GM21447 (cell line): ENCODE measurements around the gene SNX15.

Experiments used
- ATAC-seq: cut with Tn5 transposase; IDR thresholded peaks from one replicate; pipeline ENCODE4 v1.9.1; 2021; ENCODE audit not compliant: unreplicated experiment

SNX15 gene

DNA sequence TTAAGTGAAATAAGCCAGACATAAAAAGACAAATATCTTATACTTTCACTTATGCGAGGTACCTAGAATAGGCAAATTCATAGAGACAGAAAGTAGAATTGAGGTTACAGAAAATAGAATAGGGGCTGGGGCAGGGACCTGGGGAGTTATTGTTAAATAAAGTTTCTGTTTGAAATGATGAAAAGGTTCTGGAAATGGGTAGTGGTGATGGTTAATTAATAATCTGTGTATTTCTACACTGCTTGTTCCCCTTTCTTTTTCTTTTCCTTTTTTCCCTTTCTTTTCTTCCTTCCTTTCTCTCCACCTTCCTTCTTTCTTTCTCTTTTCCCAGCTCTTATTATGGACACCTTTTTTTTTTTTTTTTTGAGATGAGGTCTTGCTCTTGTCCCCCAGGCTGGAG, 28.3 kb downstream of the SNX15 start:
- ATAC-seq, result no peak

DNA sequence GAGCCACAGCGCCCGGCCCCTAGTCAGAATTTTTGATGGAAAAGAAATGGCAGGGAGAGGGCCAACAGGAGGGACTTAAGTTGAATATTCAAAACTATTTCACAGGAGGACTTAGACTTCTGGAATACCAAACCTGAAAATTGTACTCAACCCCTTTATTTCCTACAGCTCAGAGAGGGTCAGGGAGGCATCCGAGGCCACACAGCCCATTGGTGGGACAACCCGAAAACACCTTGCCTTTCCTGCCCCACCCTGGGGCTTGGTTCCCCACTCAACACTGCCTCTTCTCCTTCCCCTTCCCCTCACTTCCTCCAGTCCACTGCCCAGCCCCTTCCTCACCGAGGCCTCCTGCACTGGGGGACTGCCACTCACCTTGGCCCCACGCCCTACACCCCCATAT, 29.8 kb downstream of the SNX15 start:
- no peak for ATAC-seq

DNA sequence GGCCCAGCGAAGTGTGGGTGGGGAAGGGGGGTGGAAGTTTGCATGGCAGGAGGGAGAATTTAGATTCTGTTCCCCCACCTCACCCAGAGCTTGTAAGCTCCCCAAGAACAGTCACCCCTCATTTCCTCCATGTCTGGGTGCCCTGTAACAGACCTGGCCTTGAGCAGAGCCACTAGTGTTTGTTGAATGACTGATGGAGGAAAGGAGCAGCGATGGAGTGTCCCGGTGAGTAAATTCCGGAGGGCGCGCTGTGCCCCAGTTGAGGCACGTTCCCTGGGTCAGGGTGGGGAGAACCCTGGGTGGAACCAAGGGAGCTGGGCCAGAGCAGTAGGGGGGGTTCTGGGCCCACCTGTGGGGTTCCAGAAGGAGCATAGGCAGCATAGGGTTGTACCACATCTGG, 30.3 kb downstream of the SNX15 start:
- no peak for ATAC-seq

GRCh38 chr11:65058012-65058411, 30.8 kb downstream of the SNX15 start:
- no peak for ATAC-seq

GRCh38 chr11:65058419-65059054, 31.3 kb downstream of the SNX15 start, which contains the start of gene NAALADL1:
Gene NAALADL1, minus strand, starts transcription at chr11:65058553. Its CDS starts 32 bp downstream, at chr11:65058521.
- no peak for ATAC-seq

DNA sequence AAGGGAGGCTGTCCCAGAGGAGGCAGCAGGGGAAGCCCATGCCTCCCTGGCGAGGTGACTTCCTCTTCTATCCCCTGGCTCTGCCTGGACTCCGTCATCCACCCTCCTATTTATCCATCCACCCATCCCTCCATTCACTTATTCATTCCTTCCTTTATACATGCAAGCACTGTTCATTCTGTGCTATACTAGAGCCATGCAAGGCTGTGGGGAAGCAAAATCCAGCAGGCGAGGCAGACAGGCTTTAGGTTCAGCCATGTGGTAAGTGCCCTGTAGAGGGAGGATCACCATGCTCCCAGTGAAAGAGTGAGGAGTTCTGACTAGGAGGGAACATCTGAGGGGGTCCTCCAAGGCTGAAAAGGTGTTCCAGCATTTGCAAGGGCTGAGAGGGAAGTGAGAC, 32.3 kb downstream of the SNX15 start:
- no peak for ATAC-seq

- no peak for ATAC-seq
Observed at GRCh38 chr11:65059959-65060824, 33.0 kb downstream of the SNX15 start.

GRCh38 chr11:65060913-65061408, 33.7 kb downstream of the SNX15 start:
- no peak for ATAC-seq

DNA sequence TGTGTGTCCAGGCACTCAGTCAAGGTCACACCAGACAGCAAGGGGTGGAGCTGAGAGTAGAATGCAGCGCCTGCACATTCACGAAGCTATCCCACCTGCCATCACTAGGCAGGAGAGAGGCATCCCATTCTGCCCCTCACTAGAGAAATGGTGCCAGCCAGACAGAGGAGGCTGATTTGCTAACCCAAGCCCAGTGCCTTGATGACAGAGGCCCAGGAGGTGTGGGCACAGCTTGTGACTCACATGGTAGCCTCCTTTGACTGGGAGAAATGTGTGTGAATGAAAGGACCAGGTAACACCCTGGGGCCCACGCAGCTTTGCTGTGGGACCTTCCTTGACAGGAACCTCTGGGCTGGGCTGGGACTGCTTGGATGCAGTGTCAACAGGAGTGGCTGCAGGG, 36.3 kb downstream of the SNX15 start:
- no peak for ATAC-seq

GRCh38 chr11:65064847-65065240, 37.6 kb downstream of the SNX15 start:
- no peak for ATAC-seq

DNA sequence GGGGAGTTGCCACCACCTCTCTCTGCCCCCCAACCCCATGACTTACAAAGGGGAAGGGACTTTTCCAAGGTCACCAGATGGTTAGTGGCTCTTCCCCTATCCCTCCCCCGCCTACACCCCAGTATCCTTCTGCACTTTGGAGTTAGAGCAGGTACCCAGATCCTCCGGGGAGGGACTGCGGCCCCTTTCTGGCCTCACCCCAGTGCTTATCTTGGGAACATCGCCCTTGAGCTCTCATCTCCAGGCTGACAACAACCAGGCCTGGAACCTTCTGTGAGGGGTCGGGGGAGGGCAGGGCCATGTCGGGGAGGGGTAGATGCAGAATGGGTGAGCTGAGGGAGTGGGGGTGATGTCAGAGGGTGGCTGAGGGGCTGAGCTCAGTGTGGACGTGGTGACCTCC, 38.6 kb downstream of the SNX15 start:
- ATAC-seq, result no peak

- ATAC-seq, result no peak
Observed at GRCh38 chr11:65066315-65066714, 39.1 kb downstream of the SNX15 start.

DNA sequence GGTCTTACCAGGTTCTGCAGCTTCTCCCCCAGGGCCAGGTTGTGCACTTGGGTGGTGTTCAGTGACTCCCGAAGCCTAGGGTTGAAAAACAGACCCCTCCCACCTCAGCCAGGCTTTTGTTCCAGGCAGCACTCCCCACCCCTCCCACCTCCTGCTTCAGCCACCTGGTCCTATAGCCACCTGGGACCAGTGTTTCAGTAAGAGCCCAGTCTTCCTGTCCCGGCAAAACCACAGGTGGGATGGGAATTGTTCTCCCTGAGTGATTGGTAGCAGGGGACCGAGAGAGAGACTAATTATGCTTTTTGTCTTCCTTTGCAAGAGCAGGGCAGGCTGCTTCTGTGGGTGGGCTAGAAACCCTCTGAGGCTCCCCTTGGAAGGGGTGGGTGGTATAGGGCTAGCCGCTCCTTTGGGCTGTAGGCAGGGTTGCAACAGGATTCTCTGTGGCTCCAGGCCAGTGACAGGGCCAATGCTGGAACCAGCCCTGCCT, 39.6 kb downstream of the SNX15 start:
- ATAC-seq, result no peak

- no peak for ATAC-seq
Observed at GRCh38 chr11:65067446-65067845, 40.2 kb downstream of the SNX15 start.

DNA sequence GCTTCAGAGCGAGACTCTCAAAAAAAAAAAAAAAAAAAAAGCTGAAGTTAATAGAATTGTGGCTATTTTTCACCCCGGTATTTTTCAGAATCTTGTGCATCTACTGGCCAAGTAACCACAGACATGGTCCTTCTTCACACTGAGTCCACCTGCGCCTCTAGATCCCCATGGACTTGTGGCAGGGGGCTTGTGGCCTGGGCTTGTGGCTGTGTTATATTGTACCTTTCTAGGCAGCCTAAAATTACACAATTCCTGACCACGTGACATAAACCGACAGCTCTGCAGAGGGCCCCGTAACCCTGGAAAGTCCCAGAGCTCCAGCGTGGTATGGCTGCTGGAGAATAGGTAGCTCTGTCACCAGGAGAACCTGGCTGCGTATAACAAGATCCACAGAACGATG, 42.0 kb downstream of the SNX15 start:
- no peak for ATAC-seq

DNA sequence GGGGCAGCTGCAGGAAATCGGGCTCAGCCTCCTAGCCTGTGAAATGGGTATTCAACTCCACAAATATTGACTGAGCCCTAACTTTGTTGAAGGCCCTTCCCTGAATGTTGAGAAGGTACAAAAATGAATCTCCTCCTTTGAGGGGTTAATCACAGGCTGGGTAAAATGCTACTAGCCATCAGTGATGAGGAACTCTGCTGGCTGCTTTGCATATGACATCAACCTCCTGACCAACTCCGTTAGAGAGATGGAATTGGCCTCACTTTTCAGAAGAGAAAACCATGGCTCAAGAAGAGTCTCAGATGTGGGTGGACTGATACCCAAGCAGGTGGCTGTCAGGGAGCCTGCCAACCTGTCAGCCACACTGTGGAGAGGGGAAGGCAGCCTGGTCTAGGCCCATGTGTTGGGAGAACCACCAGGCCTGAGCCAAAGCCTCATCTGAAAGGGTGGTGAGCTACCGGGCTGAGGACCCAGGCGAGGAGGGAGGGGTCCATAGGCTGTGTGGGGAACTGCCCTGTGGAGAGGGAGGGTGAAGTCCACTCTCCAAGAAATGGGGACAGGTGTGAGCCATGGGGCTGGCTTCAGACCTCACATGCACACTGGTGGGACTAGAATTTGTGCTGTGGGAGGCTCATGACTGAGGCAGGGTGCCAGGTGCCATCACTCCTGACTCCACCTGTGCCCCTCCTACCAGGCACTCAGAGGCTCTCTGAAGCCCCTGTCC, 44.8 kb downstream of the SNX15 start:
- no peak for ATAC-seq

DNA sequence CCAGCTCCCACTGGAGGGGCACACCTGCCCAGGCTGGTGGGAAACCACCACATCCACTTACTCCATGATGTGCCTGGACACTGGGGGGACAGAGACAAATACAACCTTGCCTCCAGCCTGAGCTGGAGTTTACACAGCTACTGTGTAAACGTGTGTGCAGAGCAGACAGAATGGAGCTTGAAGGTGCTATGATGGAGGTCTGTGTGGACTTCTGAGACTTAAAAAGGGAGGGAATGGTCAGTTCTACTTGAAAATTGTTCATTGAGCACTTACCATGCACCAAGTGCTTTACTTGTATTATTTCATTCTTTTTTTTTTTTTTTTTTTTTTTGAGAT, 45.4 kb downstream of the SNX15 start:
- ATAC-seq, result no peak

DNA sequence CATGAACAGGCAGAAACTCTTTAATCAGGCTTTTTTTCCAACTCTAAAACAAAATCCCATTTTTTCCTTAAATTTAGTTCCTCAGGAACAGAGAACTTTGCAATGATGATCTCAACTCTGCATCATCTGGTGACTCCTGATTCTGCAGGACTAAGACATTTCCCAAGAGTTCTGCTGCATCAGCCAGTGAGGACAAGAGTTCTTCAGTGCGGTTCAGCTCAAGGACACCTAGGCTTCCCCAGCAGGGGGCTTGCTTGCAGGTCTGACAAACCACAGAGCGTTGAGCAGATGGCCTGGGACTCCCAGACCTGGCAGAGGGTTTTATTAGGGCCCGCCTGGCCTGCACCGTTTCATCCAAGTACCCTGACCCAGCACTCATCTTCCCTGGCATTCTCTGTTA, 50.2 kb downstream of the SNX15 start:
- ATAC-seq, result no peak

GRCh38 chr11:65078151-65078550, 50.9 kb downstream of the SNX15 start:
- ATAC-seq, result no peak

GRCh38 chr11:65078786-65079342, 51.6 kb downstream of the SNX15 start:
- ATAC-seq, result no peak

DNA sequence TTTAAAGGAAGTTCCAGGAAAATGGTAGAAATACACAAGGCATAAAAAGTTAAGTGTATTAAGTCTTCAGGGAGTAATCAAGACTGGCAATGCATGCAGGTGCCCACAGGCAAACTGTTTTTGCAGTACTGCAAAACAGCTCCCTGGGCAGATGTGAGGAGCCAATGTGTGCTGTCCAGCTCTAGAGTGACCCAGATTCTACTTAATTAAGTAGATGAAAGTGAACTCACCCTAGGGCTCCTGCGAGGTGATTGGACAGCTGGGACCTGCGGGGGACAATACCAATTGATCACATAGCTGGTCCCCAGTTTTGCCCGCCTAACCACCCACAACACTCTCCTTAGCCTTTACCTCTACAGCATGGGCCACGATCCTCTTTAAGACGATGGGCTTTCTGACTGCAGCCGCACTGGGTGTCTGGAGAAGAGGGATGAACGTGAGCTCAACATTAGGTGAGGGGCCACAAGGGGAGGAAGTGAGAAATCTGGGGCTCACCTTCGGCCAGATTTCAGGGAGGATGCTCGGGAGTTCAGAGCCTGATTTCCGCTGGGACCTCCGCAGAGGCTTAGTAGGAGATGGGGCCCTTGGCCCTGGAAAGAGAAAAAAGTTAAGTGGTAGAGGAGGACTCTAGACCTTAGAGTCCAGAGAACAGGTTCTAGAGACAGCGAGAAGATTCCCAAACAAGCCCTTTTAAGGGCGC, 56.0 kb downstream of the SNX15 start:
- peak; percentile 15 for ATAC-seq
